Activated CD4-positive, CD25-positive, alpha-beta regulatory T cell (primary cell): ENCODE measurements around the gene WIPI1.
A peak's percentile ranks its signal among the peaks of the same experiment; 100 is the strongest.
"Not testable (repeated sequence)": the region's sequence is repeated elsewhere in the genome, so short reads cannot be mapped to it uniquely, and the experiment has no call there.

Experiments used
- DNase-seq, 4 experiments: peaks; one replicate each; lab custom pipeline; 2025; lab: John Stamatoyannopoulos, UW

WIPI1 gene

DNA sequence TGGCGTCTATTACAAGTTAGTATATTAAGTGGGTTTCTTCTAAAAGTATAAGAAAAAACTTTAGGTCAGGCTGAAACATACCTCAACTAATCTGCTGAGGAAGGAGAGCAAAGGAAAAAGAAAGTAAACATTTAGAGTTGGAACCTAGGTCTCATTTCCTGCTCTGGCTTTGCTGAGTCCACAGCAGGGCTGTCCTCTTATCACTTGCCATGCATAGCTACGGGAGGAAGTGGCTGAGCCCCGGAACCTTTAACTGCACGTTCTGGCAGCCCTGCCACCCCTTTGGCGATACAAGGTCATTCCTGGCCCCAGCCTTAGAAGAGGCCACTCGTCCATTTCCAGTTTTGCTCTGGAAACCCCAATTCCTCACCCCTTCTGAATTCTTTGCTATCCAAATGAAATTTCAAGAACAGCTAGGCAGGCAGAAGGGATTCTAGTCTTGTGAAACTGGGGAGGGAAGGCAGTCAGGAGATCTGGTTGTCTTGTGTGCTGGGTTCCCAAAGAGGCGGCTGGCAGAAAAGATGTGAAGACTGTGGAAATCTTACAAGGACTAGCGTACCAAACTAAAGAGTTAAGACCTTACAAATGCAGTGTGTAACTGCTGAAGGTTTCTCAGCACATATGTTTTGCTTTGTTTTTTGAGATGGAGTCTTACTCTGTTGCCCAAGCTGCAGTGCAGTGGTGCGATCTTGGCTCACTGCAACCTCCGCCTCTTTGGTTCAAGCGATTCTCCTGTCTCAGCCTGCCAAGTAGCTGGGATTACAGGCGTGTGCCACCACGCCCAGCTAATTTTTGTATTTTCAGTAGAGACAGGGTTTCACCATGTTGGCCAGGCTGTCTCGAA is 19.1 kb downstream of the WIPI1 start:
- peak in 1 of 4 experiments; percentile 18 for DNase-seq

GRCh38 chr17:68435876-68436842 is 21.1 kb downstream of the WIPI1 start:
- peak; percentile 68 to 78 (median 70) for DNase-seq

DNA sequence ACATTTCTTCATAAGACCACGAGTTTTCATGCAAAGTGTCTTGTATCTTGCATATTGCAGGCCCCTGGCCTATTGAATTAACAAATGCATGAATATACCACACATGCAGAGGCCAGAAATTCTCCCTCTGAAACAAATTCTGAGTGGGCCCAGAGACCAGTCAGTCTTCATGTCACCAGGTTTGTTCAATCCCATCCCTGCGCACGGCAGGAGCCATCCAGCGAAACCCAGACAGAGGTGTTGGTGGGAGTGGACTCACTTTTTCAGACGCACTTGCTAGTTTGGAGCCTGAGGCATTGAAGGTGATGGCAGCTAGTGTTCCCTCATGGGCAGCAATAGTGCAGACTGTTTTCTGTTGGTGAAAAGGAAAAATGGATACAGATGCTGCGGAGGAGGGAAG is 21.9 kb downstream of the WIPI1 start:
- DNase-seq: no peak

DNA sequence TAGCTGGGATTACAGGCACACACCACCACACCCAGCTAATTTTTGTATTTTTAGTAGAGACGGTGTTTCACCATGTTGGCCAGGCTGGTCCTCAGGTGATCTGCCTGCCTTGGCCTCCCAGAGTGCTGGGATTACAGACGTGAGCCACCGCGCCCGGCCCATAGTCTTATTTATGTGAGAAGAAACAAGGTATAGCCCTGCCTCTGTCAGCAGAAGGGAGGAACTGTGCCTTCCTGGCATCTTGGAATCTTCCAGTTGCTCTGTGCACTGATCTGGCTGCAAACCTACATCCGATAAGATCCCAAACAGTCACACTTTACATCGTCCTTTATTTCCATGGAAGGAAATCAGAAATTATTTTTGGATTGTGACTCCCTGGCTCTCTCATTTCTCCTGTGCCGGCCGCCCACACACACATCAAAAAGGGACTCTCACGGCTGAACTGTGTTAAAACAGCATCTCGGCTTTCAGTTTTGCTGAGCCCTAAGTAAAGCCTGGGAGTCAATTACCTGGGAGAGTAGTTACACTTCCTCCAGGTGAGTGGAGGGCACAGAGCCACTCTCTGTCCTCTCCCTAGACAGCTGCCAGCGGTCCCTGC is 23.3 kb downstream of the WIPI1 start:
- DNase-seq: no peak

DNA sequence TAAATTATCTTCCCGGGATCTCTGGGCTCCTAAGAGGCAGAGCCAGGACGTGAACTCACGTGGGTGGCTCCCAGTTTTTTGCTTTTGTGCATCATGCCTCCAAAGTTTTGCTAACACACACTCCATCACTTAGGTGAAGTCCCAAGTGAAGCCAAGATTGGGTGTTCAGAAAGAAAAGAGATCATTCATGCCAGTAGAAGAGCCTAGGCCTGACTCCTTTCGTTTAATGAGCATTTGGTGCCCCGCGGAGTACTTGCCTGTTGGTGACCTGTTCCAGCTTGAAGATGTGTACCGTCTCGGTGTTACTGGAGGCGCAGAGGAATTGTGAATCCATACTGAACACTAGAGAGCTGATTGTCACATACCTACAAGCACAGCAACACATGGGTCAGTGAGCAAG is 24.1 kb downstream of the WIPI1 start:
- DNase-seq: no peak

GRCh38 chr17:68432086-68432864 is 25.0 kb downstream of the WIPI1 start:
- no peak for DNase-seq

- DNase-seq: peak in 2 of 4 experiments; percentile 5 to 17
These were observed 25.6 kb downstream of the WIPI1 start for GRCh38 chr17:68431661-68432071.

GRCh38 chr17:68431045-68431608 is 26.2 kb downstream of the WIPI1 start:
- DNase-seq: no peak

- no peak for DNase-seq
These were observed 27.4 kb downstream of the WIPI1 start for GRCh38 chr17:68429881-68430280.

DNA sequence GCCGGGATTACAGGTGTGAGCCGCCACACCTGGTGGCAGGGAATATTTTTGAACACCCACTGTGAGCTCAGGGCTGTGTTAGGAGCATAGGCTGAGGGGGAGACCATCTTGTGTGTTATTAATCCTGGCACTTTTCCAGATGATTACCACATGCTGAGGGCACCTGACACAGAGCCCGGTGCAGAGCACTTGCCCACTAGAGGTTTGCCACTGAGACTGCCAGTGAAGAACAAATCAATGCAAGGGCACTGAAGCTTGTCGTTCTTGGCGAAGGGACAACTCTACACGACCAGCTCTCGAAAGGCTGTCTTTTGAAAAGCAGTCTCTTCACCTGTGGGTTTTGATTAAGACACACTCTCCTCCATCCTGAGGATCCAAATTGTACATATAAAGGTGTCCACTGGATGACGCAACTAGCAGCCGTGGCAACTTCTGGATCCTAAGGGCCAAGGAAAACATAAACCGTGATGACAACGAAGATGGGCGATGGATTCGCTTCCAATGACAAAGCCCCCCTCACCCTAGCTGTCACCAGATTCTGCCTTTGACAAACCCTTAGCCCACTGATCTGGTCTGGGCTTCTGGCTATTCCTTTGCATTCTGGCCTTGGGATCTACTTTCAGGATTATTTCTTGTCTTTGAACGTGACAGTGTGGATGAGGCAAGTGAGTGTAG is 28.7 kb downstream of the WIPI1 start:
- no peak for DNase-seq

GRCh38 chr17:68427575-68427974 is 29.7 kb downstream of the WIPI1 start:
- DNase-seq: no peak

- no peak for DNase-seq
These were observed 31.3 kb downstream of the WIPI1 start for GRCh38 chr17:68425979-68426378.

DNA sequence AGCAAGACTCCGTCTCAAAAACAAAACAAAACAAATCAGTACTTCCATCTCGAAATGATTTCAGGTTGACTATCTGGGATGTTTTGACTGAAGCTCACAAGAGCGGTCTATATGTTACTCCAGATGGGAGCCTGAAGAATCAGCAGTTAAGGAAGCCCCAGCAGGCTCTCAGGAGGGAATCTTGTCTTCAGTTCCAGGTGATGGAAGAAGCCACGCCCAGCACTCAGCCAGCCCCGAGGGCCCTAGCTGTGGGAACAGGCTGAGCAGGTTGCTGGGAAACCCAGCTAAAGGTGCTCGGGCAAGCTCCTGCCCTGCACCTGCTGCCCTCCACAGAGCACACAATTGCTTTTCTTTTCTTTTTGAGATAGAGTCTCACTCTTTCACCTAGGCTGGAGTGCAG is 32.4 kb downstream of the WIPI1 start:
- no peak for DNase-seq

- DNase-seq: no peak
These were observed 33.1 kb downstream of the WIPI1 start for GRCh38 chr17:68424203-68424602.

DNA sequence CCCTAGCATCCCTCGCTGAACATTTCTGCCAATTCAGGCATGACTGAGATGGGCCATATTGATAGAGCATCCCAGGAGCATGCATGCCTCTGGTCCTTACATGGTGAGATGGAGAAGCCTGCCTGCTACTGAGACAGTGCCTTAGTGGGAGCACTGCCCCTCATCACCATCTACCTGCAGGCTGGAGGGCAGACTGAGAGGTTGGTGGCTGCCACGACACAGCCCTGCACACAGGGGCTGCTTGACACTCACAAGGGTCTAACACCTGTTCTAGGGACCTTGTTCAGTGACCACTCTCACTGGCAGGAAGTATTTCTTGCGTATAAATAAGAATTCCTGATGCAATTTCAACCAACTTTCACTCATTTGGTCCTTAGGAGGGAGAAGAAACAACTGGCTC is 34.0 kb downstream of the WIPI1 start:
- no peak for DNase-seq

- no peak for DNase-seq
These were observed 34.5 kb downstream of the WIPI1 start for GRCh38 chr17:68422821-68423220.

DNA sequence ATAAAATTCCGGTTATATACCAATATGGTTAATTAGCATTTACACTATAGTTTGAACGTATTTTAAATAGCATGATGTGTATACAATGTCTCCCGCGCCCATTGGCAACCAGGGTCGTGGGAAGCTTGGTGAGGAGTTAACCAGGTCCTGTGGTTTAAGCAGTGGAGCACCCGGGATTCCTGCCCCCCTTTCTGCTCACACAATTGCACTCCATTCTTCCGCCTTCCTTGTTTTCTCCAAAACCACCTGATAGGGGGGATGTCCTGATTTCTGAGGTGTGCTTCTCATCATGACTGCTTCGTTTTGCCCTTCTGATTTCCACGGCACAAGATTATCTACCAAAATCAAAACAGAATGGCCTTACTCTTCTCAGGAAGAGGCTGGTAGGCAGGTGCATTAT is 35.8 kb downstream of the WIPI1 start:
- DNase-seq: no peak

DNA sequence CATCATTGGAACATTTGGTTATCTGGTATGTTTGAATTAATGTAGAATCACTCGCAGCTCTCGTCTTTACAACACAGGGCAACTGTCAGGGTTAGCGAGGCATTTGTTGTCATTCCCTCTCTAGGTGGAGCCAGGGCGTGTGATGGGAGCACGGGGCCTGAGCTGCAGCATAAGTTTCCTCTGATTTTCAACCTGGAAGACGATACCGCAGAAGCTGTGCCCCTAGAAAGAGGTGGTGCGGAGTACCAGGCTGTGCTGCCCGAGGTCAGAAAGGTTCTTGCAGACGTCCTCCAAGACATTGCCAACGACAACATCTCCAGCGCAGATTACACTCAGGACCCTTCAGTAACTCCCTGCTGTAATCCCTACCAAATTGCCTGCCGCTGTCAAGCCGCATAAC is 37.2 kb downstream of the WIPI1 start:
- no peak for DNase-seq

DNA sequence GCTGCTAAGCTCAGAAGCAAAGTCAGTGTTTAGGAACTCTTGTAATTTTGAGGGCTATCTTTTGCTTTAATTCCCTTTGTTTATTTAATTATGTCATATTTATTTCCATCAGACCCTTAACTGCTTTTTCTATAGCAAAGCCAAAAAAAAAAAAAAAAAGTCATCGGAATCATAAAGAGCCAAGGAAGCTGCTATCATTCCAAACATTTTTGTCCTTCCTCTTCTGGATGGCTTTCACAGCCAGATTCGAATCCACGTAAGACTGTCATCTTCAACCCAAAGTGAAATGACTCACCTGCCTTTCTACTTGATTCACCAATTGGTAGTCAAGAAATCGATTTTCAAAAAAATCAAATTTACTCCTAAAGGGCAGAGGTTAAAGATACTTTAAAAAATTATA is 38.4 kb downstream of the WIPI1 start:
- DNase-seq: no peak

- DNase-seq: no peak
These were observed 40.0 kb downstream of the WIPI1 start for GRCh38 chr17:68417317-68417716.

DNA sequence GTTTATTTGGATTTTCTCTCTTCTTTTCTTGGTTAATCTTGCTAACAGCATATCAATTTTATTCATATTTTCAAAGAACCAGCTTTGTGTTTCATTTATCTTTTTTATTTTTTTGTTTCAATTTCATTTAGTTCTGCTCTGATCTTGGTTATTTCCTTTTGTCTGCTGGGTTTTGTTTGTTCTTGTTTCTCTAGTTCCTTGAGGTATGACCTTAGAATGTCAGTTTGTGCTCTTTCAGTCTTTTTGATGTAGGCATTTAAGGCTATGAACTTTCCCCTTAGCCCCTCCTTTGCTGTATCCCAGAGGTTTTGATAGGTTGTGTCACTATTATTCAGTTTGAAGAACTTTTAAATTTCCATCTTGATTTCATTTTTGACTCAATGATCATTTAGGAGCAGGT is 42.4 kb downstream of the WIPI1 start:
- DNase-seq: not testable (repeated sequence)
